SK-N-SH (cell line): Measurements from ENCODE around the gene FSHR. TPM values are rescaled to one million over a fixed set of nuclear protein-coding genes. Genes with fewer than 3 reads are reported as not detected.

Experiments
- CTCF ChIA-PET: fragments of 300-600, 350-600 bp; formaldehyde crosslinking; extraction: SDS; loops from one replicate; lab custom pipeline; 2021; lab: Yijun Ruan, JAX
- POLR2A ChIA-PET: fragments of 350-600 bp; sonication (Branson Sonifier 250); formaldehyde crosslinking; extraction: SDS; loops from one replicate; lab custom pipeline; 2020; ENCODE audit warnings: antibody characterized with exemption, inconsistent platforms; lab: Yijun Ruan, JAX
- DNase-seq: peaks from one replicate; pipeline ENCODE4 v3.0.0; 2012
- H2AFZ ChIP-seq: fragments of 200-600 bp; sonication (generic); 2 replicates; pipeline ENCODE4 v1.8.1; 2016; ENCODE audit warnings: antibody characterized with exemption, mild to moderate bottlenecking, low read depth
- H3F3A ChIP-seq: fragments of 200-600 bp; sonication (generic); replicated peaks from 2 replicates; pipeline ENCODE3; 2016; ENCODE audit warnings: antibody characterized with exemption, mild to moderate bottlenecking; ENCODE audit not compliant: insufficient read depth
- H3K27ac ChIP-seq, 2 experiments: fragments of 200-500 bp in 1 of 2; fragments of 200-600 bp in 1 of 2; sonication (Bioruptor generic) in 1 of 2; sonication (generic), shearing (Covaris generic) in 1 of 2; 2 replicates each; pipeline versions ENCODE4 v1.5.1 to v1.6.1; 2014 to 2016; ENCODE audit warnings: low read depth in 2 of 2, inconsistent platforms in 1 of 2, low read length in 1 of 2, mild to moderate bottlenecking in 1 of 2, mixed read lengths in 1 of 2
- H3K27me3 ChIP-seq: fragments of 200-600 bp; sonication (generic), shearing (Covaris generic); 2 replicates; pipeline ENCODE4 v1.6.1; 2016; ENCODE audit warnings: mixed run types; ENCODE audit not compliant: insufficient read depth
- H3K36me3 ChIP-seq, 2 experiments: fragments of 200-500 bp in 1 of 2; fragments of 200-600 bp in 1 of 2; sonication (Bioruptor generic) in 1 of 2; sonication (generic) in 1 of 2; replicated peaks in 1 of 2; 2 replicates each; pipeline versions ENCODE3 to v1.5.1; 2014 to 2016; ENCODE audit warnings: low read length in 1 of 2, mild to moderate bottlenecking in 1 of 2; ENCODE audit not compliant: insufficient read depth in 2 of 2, control insufficient read depth in 1 of 2
- H3K4me1 ChIP-seq, 2 experiments: fragments of 200-500 bp in 1 of 2; fragments of 200-600 bp in 1 of 2; sonication (Bioruptor generic) in 1 of 2; sonication (generic), shearing (Covaris generic) in 1 of 2; 2 replicates each; pipeline versions ENCODE4 v1.5.1 to v1.6.1; 2014 to 2016; ENCODE audit warnings: low read depth in 1 of 2, low read length in 1 of 2, mixed run types in 1 of 2; ENCODE audit not compliant: insufficient read depth in 2 of 2, control insufficient read depth in 1 of 2
- H3K4me2 ChIP-seq: fragments of 200-600 bp; sonication (generic), shearing (Covaris generic); 2 replicates; pipeline ENCODE4 v1.6.1; 2017; ENCODE audit warnings: mixed run types
- H3K4me3 ChIP-seq, 2 experiments: fragments of 200-500 bp in 1 of 2; fragments of 200-600 bp in 1 of 2; sonication (Bioruptor generic) in 1 of 2; sonication (generic), shearing (Covaris generic) in 1 of 2; 2 replicates each; pipeline versions ENCODE4 v1.5.1 to v1.8.1; 2014 to 2016; ENCODE audit warnings: low read depth in 2 of 2, inconsistent platforms in 1 of 2, low read length in 1 of 2, mild to moderate bottlenecking in 1 of 2, mixed read lengths in 1 of 2, moderate library complexity in 1 of 2
- H3K79me2 ChIP-seq: fragments of 200-600 bp; sonication (generic); 2 replicates; pipeline ENCODE4 v1.8.1; 2017; ENCODE audit warnings: mild to moderate bottlenecking; ENCODE audit not compliant: insufficient read depth
- H3K9ac ChIP-seq: fragments of 200-600 bp; sonication (generic); 2 replicates; pipeline ENCODE4 v1.6.1; 2017; ENCODE audit warnings: mixed run types
- H3K9me2 ChIP-seq: fragments of 200-600 bp; sonication (generic); 2 replicates; pipeline ENCODE4 v1.6.1; 2017; ENCODE audit warnings: mixed run types
- H3K9me3 ChIP-seq: fragments of 200-600 bp; sonication (generic); 2 replicates; pipeline ENCODE4 v1.6.1; 2017; ENCODE audit warnings: mixed run types, mild to moderate bottlenecking, moderate library complexity
- H4K20me1 ChIP-seq: fragments of 200-600 bp; sonication (generic); 2 replicates; pipeline ENCODE4 v1.6.1; 2017; ENCODE audit warnings: mild to moderate bottlenecking, mixed run types; ENCODE audit not compliant: insufficient read depth
- CTCF ChIP-seq: fragments of 200-600 bp; sonication (generic); IDR thresholded peaks from 2 replicates; pipeline ENCODE4 v1.6.1; 2017; ENCODE audit warnings: antibody characterized with exemption, mild to moderate bottlenecking, moderate library complexity
- EP300 ChIP-seq, 2 experiments: IDR thresholded peaks; 2 replicates each; pipeline versions ENCODE4 v1.4.0 to v1.6.1; 2012; ENCODE audit warnings: borderline replicate concordance in 1 of 2, low read depth in 1 of 2, low read length in 1 of 2
- EZH2phosphoT487 ChIP-seq: fragments of 200-600 bp; sonication (generic); IDR thresholded peaks from 2 replicates; pipeline ENCODE4 v1.6.1; 2017; ENCODE audit warnings: low read depth, mixed run types, mild to moderate bottlenecking, antibody characterized with exemption, moderate library complexity, borderline replicate concordance
- FOXJ3 ChIP-seq: sonication (generic); formaldehyde crosslinking; IDR thresholded peaks from 2 replicates; pipeline ENCODE4 v1.5.1; 2020; ENCODE audit warnings: mild to moderate bottlenecking, missing genetic modification reagents
- GABPA ChIP-seq: IDR thresholded peaks from 2 replicates; pipeline ENCODE4 v1.4.0; 2012; ENCODE audit warnings: low read depth, mild to moderate bottlenecking
- NFIC ChIP-seq: IDR thresholded peaks from 2 replicates; pipeline ENCODE4 v1.4.0; 2012; ENCODE audit warnings: borderline replicate concordance
- NRF1 ChIP-seq: IDR thresholded peaks from 2 replicates; pipeline ENCODE4 v1.6.1; 2012; ENCODE audit warnings: low read depth, mild to moderate bottlenecking, low read length
- PBX3 ChIP-seq: IDR thresholded peaks from 2 replicates; pipeline ENCODE4; 2012
- POLR2AphosphoS5 ChIP-seq: IDR thresholded peaks from 2 replicates; pipeline ENCODE4 v1.6.1; 2012; ENCODE audit warnings: low read depth, low read length
- RCOR1 ChIP-seq: fragments of 150-350 bp; IDR thresholded peaks from 2 replicates; pipeline ENCODE4 v1.6.1; 2017; ENCODE audit warnings: antibody characterized with exemption, low read length
- REST ChIP-seq: IDR thresholded peaks from 2 replicates; pipeline ENCODE4 v1.6.1; 2012; ENCODE audit warnings: mild to moderate bottlenecking, low read depth, low read length, moderate library complexity
- RFX5 ChIP-seq: IDR thresholded peaks from 2 replicates; pipeline ENCODE4 v1.6.1; 2012; ENCODE audit warnings: mild to moderate bottlenecking, improper control_type of control experiment, low read length
- RXRA ChIP-seq: IDR thresholded peaks from 2 replicates; pipeline ENCODE4 v1.4.0; 2012; ENCODE audit warnings: low read depth, mild to moderate bottlenecking, borderline replicate concordance
- TAF1 ChIP-seq: IDR thresholded peaks from 2 replicates; pipeline ENCODE4 v1.6.1; 2012; ENCODE audit warnings: low read depth, mild to moderate bottlenecking, low read length, moderate library complexity, borderline replicate concordance
- TEAD4 ChIP-seq: IDR thresholded peaks from 2 replicates; pipeline ENCODE4 v1.4.0; 2012; ENCODE audit warnings: mild to moderate bottlenecking, borderline replicate concordance; ENCODE audit not compliant: insufficient read depth
- ZBTB33 ChIP-seq: IDR thresholded peaks from 2 replicates; pipeline ENCODE4 v1.4.0; 2012; ENCODE audit warnings: low read depth, borderline replicate concordance
- WGBS: methylation state at CpG from one replicate; pipeline ENCODE4 v1.1.6; 2017; ENCODE audit warnings: low lambda C conversion rate; 5-methylcytosine and 5-hydroxymethylcytosine counted together
- polyA plus RNA-seq, 3 experiments: library from polyadenylated mRNA; depleted of rRNA; stranded (reverse); fragments of >200 nt; gene quantifications; 2 replicates each; pipeline ENCODE4 v1.2.3, GENCODE V29; 2012

FSHR gene
- polyA plus RNA-seq, 1 of the 3 experiments (the other 2 are of a cell fraction): not detected

GRCh38 chr2:48971801-48972200 lies 182.5 kb downstream of the FSHR start:
- POLR2A ChIA-PET: no interaction called here
- Histone ChIP-seq H3K9me3 (no peaks in the 10 kb centered on the region), H3K4me3 (no peak overlapping the region), H3K27ac (no peak overlapping the region), H3K4me2 (no peak overlapping the region), H3K36me3 (no peaks in the 10 kb centered on the region), H3K9me2 (no peaks in the 10 kb centered on the region), H4K20me1 (no peaks in the 10 kb centered on the region), H3F3A (no peaks in the 10 kb centered on the region), H3K9ac (no peak overlapping the region), H3K79me2 (no peaks in the 10 kb centered on the region), H3K27me3 (no peaks in the 10 kb centered on the region), H3K4me1 (no peaks in the 10 kb centered on the region), H2AFZ (no peak overlapping the region)
- DNase-seq: no peak
- TF ChIP-seq ZBTB33 (no peak), RFX5 (no peak), TAF1 (no peak), GABPA (no peak), RCOR1 (no peak), TEAD4 (no peak), EZH2phosphoT487 (no peak)
- CTCF ChIA-PET: no interaction called here
- 25% methylated on average over 2 of the region's 2 CpGs for WGBS

- no peaks in the 10 kb centered on the region for H3K79me2 ChIP-seq
- no peak overlapping the region for H3K9ac ChIP-seq
- H3K27me3 ChIP-seq: no peaks in the 10 kb centered on the region
- H4K20me1 ChIP-seq: no peaks in the 10 kb centered on the region
- no peaks in the 10 kb centered on the region for H3K4me1 ChIP-seq
- no peaks in the 10 kb centered on the region for H3K9me2 ChIP-seq
- H3K27ac ChIP-seq: no peak overlapping the region
- WGBS: 13% methylated on average over 4 of the region's 4 CpGs
- no peak overlapping the region for H2AFZ ChIP-seq
- ChIA-PET POLR2A (no interaction called here), CTCF (interaction anchor here (0.7 kb wide), 1 partner anchor 21 kb away, joined by 3 read pairs; no protein-coding TSS in a partner anchor)
- H3K4me2 ChIP-seq: no peak overlapping the region
- no peaks in the 10 kb centered on the region for H3K36me3 ChIP-seq
- no peaks in the 10 kb centered on the region for H3F3A ChIP-seq
- DNase-seq: no peak
- no peak overlapping the region for H3K4me3 ChIP-seq
- no peaks in the 10 kb centered on the region for H3K9me3 ChIP-seq
- TF ChIP-seq EP300 (IDR thresholded peaks at IDR 0.05; ENCODE audit: borderline replicate concordance in 1 of 2, low read depth in 1 of 2, low read length in 1 of 2): no peak
- no peak for TF ChIP-seq RXRA
- TF ChIP-seq PBX3: no peak
- no peak for TF ChIP-seq FOXJ3 (CRISPR knock-in tag)
- TF ChIP-seq REST: no peak
- no peak for TF ChIP-seq CTCF
- TF ChIP-seq NFIC: no peak
- no peak for TF ChIP-seq POLR2AphosphoS5
- TF ChIP-seq ZBTB33: no peak
- no peak for TF ChIP-seq NRF1
- no peak for TF ChIP-seq TAF1
- no peak for TF ChIP-seq GABPA
- TF ChIP-seq TEAD4: no peak
These were observed 186.3 kb downstream of the FSHR start for GRCh38 chr2:48968011-48968410.
